Activated CD4-positive, alpha-beta T cell treated with anti-CD3 and anti-CD28 coated beads, Interleukin-2, Interleukin-6, amounts not matched to agents 100 ng/mL and 50 ng/mL, durations not matched to agents 16 hours and 8 hours (primary cell): ENCODE measurements around the gene TEX9.
A peak's percentile ranks its signal among the peaks of the same experiment; 100 is the strongest.
"Not testable (repeated sequence)": the region's sequence is repeated elsewhere in the genome, so short reads cannot be mapped to it uniquely, and the experiment has no call there.

Source experiments
- DNase-seq: peaks from one replicate; pipeline ENCODE4 v3.0.0-alpha.2; 2020

The TEX9 gene

DNA sequence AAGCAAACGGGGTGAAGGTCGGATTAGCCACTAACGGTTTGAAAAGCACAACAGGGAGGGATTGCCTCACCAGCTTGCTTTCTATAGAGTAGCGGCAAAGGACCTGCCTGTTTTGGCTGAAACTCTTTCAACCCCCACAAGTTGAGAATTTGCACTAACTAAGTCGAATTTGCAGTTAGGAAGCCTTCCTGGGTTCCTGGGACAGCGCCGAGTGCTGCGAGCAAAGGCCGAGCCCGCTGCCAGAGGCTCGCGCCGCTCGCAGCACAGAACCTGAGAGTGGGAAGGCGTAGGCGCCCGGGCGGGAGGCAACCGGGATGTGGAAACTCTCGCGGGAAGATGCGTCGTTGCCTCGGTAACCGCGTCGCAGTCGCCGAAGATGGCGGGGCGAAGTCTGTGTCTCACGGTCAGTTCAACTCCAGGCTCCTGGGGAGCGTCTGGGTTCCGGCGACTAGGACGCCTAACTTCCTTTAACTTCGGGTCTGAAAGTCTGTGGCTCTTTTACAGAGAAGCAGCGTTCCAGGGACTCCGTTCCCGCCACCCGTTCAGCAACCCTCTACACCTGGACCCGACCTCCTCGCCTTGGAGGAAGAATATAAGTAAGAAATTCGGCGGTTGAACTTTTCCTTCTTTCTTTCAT is at the start of gene TEX9:
Gene TEX9, plus strand, starts transcription at position 352 of the 637 bp plus-strand sequence. Its CDS starts 25 bp downstream, at position 377.
- peak; percentile 87 for DNase-seq

DNA sequence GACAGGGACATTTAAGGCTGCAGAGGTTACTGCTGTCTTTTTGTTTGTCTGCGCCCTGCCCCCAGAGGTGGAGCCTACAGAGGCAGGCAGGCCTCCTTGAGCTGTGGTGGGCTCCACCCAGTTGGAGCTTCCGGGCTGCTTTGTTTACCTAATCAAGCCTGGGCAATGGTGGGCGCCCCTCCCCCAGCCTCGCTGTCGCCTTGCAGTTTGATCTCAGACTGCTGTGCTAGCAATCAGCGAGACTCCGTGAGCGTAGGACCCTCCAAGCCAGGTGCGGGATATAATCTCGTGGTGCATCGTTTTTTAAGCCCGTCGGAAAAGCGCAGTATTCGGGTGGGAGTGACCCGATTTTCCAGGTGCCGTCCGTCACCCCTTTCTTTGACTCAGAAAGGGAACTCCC is 48.7 kb upstream of the TEX9 start:
- DNase-seq = not testable (repeated sequence)

DNA sequence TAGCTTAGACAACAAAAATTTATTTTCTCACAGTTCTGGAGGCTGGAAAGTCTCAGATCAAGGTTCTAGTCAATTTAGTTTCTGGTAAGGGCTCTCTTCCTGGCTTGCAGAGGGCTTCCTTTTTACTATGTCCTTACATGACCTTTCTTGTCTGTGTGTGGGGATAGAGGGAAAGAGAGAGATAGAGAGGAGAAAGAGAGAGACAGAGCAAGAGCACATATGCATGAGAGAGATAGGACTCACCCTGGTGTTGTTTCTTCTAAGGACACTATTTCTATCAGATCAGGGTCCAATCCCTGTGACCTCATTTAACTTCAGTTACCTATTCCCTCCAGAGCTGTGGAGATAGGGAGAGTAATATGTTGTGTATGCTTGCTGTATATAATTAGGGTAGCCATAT is 44.9 kb upstream of the TEX9 start:
- DNase-seq = no peak

GRCh38 chr15:56320861-56321260 is 44.4 kb upstream of the TEX9 start:
- DNase-seq = no peak

- DNase-seq = no peak
Observed at GRCh38 chr15:56322444-56322843, 42.8 kb upstream of the TEX9 start.

- no peak for DNase-seq
Observed at GRCh38 chr15:56323435-56323834, 41.8 kb upstream of the TEX9 start.

DNA sequence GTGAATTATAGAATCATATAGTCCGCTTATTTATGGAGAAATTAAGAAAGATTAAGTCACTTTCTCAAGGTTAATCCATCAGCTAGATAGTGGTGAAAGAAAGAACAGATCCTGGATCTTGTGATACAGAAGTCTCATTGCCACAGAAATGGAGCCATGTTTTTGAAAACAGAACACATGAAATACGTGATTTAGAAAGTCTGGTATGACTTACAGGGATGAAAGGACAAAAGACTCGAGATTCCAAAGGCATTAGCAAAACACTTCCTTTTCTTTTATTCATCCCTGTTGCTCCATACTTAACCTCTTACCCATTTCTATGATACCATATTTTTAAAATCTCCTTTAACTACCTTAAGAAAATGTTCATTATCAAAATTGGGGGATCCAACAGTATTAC is 40.0 kb upstream of the TEX9 start:
- no peak for DNase-seq

- DNase-seq = no peak
Observed at GRCh38 chr15:56327721-56328502, 37.3 kb upstream of the TEX9 start.

DNA sequence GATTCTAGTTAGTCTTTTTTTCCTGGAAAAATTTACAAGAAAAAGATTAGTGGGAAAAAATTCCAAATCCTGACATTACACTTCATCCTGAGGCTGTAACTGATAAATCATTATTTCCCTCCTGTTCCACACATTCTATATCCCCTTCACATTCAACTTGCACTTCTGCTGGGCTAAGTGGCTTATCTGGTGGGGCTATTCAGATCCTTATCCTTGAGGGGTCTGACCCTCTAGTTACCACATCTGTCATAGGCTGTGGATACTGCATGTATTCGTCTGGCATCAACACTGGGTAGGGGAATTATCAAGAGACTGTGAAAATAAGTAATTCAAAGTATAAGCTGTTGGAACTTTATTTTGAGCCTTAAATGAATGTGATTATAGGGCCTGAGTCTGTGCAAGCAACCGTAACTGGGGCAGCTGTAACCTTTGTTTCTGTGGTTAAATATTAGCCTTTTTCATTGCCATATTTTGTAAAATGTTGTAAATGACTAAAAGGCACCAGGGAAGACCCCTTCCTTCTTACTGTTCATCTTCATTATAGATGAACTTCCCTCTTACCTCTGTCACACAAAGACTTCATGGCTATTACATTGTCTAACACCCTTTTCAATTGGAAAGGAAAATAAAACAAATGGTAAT is 28.0 kb upstream of the TEX9 start:
- DNase-seq = no peak

DNA sequence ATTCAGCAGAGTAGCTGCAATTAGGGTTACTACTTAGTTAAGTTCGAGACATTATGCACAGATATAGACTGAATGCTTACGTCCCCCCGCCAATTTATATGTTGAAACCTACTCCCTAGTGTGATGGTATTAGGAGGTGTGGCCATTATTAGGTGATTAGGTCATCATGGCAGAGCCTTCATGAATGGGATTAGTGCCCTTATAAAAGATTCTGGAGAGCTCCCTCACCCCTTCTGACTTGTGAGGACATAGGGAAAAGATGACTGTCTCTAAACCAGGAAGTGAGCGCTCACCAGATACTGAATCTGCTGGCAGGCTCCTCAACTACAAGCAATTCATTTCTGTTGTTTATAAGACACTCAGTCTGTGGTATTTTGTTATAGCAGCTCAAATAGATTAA is 25.6 kb upstream of the TEX9 start:
- DNase-seq = no peak

- no peak for DNase-seq
Observed at GRCh38 chr15:56341201-56341600, 24.0 kb upstream of the TEX9 start.

- no peak for DNase-seq
Observed at GRCh38 chr15:56342653-56343052, 22.6 kb upstream of the TEX9 start.

- no peak for DNase-seq
Observed at GRCh38 chr15:56343879-56344278, 21.3 kb upstream of the TEX9 start.

DNA sequence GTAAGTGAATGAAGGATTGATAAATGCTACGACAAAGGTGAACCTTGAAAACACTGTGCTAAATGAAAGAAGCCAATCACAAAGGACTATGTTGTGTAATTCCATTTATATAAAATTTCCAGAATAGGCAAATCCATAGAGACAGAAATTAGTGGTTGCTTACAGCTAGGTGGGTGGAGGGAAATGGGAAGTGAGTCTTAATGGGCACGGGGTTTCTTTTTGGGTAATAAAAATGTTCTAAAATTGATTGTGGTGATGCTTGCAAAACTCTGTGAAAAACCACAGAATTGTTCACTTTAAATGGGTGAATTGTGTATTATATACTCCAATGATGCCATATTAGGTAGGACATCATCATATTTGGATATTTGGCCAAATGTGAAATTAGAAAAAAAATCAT is 20.9 kb upstream of the TEX9 start:
- DNase-seq = no peak

GRCh38 chr15:56346414-56346813 is 18.8 kb upstream of the TEX9 start:
- DNase-seq = no peak

DNA sequence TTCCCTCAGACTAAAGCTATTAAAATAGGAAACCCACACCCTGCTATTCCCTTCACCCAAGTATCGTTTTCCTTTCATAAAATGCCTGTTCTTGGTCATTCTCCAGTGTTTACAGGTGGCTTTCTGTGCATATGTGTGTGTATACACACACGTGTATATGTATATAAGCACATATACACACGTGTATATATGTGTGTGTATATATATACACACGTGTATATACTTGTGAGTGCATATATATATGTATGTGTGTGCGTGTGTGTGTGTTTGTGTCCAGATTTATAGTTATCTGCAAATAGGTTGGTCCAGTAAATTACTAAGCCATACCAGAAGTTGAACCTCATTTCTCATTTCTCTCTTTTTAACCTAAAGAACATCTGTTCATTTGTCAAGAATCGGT is 15.7 kb upstream of the TEX9 start:
- no peak for DNase-seq

GRCh38 chr15:56351353-56351752 is 13.9 kb upstream of the TEX9 start:
- DNase-seq = no peak

DNA sequence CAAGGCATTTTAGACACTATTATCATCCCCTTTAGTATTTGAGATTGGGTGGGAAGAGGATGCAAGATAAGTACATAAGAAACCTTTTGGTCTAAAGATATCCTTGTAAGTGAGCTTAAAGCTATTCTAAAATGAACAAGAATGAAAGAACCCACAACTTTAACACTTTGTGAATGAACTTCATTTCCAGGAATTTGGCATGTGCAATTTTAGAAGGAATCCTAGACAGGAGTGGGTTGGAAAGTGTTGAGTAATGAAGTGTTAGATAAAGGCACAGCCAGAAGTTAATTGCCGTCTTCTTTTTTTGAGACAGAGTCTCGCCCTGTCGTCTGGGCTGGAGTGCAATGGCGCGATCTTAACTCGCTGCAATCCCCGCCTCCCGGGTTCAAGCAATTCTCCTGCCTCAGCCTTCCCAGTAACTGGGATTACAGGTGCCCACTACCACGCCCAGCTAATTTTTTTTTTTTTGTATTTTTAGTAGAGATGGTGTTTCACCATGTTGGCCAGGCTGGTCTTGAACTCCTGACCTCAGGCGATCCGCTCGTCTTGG is 13.2 kb upstream of the TEX9 start:
- DNase-seq = no peak

DNA sequence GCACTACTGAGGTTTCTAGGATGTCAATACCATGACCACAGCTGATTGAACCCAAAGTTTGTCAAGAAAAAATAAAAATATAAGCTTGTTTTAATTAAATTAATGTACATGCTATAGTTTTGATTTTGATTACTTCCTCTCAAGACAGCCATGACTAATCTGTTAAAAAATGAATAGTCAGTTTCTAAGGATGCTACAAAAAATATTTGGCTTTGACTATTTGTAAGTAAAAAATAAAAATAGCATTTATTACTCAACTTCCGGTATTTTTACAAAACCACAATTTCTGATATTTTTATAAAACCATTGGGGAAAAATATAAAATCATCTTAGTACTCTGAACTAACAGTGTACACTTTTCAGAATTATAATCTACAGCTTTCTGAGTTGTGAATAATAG is 12.1 kb upstream of the TEX9 start:
- no peak for DNase-seq

DNA sequence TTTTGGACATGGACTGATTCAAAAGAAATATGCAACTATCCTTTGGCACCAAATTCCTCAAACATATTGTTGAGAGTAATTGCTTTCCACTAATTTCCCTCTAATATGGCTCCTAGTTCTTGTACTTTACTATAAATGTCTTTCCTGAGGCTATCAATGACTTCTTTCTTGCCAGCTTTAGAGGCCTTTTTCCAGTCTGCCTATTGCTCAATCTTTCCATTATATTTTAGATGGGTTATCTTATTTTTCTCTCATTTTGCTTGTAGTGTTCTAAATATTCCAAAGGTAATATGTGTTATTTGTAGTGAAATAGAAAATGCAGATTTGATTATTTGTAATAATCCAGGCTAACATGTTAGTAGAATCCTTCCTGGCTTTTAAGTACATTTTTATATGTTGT is 11.5 kb upstream of the TEX9 start:
- DNase-seq = no peak

DNA sequence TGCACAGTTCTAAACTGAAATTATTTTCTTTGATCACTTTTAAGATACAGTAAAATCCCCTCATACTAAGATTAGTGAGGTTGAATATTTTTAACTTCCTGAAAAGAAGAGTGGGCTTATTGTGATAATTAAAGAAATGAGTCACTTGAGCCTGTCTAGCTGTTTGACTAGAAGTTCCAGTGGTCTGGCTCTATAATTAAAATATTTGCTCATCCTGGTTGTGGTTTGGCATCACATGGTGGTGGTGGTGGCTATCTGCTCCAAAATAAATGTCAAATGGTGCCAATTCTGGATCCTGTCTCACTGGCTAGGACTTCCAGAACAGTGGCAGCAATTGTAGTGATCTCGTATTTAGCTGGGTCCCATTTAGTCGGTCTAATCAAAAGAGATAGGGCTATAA is 8.6 kb upstream of the TEX9 start:
- no peak for DNase-seq

DNA sequence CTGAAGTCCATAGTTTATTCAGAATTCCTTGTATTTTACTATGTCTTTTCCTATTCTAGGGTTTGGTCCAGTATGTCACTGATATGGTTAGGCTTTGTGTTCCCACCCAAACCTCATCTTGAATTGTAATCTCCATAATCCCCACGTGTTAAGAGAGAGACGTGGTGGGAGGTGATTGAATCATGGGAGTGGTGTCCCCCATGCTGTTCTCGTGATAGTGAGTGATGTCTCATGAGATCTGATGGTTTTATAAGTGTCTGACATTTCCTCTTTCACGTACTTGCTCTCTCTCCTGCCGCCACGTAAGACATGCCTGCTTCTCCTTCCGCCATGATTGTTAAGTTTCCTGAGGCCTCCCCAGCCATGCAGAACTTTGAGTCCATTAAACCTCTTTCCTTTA is 6.6 kb upstream of the TEX9 start:
- DNase-seq = no peak

DNA sequence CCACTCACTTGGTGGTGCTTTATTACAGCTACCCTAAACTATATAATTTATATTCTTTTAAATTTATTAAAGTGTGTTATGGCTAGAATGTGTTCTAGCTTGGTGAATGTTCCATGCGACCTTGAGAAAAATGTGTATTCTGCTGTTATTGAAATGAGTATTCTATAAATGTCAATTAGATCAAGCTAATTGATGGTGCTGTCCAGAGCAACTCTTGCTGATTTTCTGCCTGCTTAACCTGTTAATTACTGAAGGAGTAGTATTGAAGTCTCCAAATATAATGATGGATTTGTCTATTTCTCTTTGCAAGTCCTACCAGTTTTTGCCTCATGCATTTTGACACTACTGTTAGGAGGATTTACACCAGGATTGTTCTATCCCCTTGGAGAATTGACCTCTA is 3.2 kb upstream of the TEX9 start:
- no peak for DNase-seq

GRCh38 chr15:56366211-56366610 is 985 bp downstream of the TEX9 start:
- no peak for DNase-seq
